ENCODE results near the gene FAM8A1. TPM values are rescaled to one million over a fixed set of nuclear protein-coding genes. Genes with fewer than 3 reads are reported as not detected.

The FAM8A1 gene, protein sequence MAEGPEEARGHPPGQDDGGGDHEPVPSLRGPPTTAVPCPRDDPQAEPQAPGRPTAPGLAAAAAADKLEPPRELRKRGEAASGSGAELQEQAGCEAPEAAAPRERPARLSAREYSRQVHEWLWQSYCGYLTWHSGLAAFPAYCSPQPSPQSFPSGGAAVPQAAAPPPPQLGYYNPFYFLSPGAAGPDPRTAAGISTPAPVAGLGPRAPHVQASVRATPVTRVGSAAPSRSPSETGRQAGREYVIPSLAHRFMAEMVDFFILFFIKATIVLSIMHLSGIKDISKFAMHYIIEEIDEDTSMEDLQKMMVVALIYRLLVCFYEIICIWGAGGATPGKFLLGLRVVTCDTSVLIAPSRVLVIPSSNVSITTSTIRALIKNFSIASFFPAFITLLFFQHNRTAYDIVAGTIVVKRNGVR
- total RNA-seq, result 29.8 TPM
- long read RNA-seq, full-length matches to known transcripts, result 63 of 69 reads
- long read RNA-seq, partial matches to known transcripts, result 0 of 69 reads
- long read RNA-seq, other reads (novel, unspliced or antisense), result 6 of 69 reads

- peak within 1 kb of the TSS; percentile 99 for H3K27ac ChIP-seq
- H3K4me1 ChIP-seq, result peaks cover 17% of the 10 kb centered on the region
- intact Hi-C loops (cut with DNase I), result no loop called here
- peaks cover 23% of the 10 kb centered on the region for H3K36me3 ChIP-seq
- no peaks in the 10 kb centered on the region for H3K9me3 ChIP-seq
- H3K4me3 ChIP-seq, result peak within 1 kb of the TSS; percentile 91
- no peaks in the 10 kb centered on the region for H3K27me3 ChIP-seq (ENCODE audit: low read depth)
- ATAC-seq, result peak; percentile 98 to 99
- TF ChIP-seq, protein P1, sequence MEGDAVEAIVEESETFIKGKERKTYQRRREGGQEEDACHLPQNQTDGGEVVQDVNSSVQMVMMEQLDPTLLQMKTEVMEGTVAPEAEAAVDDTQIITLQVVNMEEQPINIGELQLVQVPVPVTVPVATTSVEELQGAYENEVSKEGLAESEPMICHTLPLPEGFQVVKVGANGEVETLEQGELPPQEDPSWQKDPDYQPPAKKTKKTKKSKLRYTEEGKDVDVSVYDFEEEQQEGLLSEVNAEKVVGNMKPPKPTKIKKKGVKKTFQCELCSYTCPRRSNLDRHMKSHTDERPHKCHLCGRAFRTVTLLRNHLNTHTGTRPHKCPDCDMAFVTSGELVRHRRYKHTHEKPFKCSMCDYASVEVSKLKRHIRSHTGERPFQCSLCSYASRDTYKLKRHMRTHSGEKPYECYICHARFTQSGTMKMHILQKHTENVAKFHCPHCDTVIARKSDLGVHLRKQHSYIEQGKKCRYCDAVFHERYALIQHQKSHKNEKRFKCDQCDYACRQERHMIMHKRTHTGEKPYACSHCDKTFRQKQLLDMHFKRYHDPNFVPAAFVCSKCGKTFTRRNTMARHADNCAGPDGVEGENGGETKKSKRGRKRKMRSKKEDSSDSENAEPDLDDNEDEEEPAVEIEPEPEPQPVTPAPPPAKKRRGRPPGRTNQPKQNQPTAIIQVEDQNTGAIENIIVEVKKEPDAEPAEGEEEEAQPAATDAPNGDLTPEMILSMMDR (IDR thresholded peaks at IDR 0.05), result peak; percentile 53
- DNase-seq, result peak; percentile 96
Measured at GRCh38 chr6:17599877-17600526, at the start of gene FAM8A1. Gene FAM8A1, plus strand, starts transcription at chr6:17600302. Its CDS starts 108 bp downstream, at chr6:17600410.

DNA sequence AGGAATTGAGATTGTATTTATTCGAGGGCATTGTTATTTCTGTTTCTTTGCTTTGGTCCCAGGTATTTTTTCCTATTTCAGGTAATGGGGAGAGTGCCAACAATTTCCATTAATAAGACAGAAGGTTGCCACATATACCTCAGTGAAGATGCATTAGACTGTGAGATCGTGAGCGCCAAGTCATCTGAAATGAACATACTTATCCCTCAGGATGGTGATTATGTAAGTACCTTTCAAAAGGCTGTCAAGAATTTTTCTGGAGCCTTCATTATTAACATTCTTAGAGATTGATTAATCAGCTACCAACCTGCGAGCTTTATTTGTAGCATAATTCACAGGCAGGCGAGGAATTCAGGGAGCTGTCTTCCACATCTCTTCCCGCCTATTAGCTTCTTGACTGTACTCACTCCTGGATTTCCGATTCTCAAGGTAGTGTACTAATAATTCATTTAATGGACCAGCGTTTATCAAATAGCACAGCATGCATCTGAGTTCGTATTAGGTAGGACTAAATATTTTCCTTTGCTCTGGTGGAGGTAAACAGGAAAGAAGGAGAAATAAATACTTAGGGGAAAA, 48.6 kb upstream of the FAM8A1 start:
- no peaks in the 10 kb centered on the region for H3K4me1 ChIP-seq
- H3K4me3 ChIP-seq, result no peak overlapping the region
- no peak overlapping the region for H3K27ac ChIP-seq
- intact Hi-C loops (cut with DNase I), result no loop called here
- ATAC-seq, result no peak
- no peaks in the 10 kb centered on the region for H3K27me3 ChIP-seq (ENCODE audit: low read depth)
- no peaks in the 10 kb centered on the region for H3K9me3 ChIP-seq
- TF ChIP-seq, protein P1 (IDR thresholded peaks at IDR 0.05), result no peak
- DNase-seq, result no peak
- no peaks in the 10 kb centered on the region for H3K36me3 ChIP-seq

DNA sequence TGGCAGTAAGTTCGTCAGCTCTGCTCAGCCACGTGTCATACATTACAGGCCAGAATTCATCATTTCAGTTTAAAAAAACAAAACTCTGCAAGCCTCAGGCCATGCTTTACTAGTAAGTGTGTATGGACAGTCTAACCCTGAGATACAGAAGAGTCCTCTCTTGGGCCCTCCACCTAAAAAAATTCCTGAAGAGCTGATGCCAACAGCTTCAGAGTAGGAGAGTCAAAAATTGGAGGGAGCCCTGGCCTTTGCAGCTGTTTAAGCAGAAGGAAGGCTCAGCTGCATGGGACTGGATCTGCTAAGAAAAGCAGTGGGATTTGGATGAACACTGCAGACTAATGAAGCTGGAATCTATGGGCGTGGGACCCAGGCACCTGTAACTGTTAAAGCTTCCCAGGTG, 47.2 kb upstream of the FAM8A1 start:
- Histone ChIP-seq H3K36me3 (no peaks in the 10 kb centered on the region), H3K27ac (no peak overlapping the region), H3K9me3 (no peaks in the 10 kb centered on the region), H3K27me3 (ENCODE audit: low read depth) (no peaks in the 10 kb centered on the region), H3K4me3 (no peak overlapping the region), H3K4me1 (no peaks in the 10 kb centered on the region)
- DNase-seq (no peak), ATAC-seq (no peak)
- intact Hi-C loops (cut with DNase I), result no loop called here
- TF ChIP-seq, protein P1 (IDR thresholded peaks at IDR 0.05), result no peak

DNA sequence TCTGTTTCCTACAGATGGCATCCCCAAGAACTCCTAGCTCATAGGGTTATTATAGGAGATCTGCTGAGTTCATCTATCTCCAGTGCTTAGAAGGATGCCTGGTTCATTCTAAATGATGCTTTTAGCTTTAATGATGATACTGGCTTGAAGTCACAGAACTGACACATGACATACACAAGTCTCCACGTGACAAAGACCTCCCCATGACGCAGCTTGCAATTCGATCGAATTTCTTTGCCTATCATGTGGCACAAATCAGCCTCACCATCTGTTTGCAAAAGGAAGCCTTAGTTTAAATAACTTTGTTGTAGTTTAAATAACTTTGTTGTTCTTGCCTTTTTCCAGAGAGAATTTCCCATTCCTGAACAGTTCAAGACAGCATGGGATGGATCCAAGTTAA, 44.1 kb upstream of the FAM8A1 start:
- Histone ChIP-seq H3K27me3 (ENCODE audit: low read depth) (no peaks in the 10 kb centered on the region), H3K9me3 (no peaks in the 10 kb centered on the region), H3K4me1 (no peaks in the 10 kb centered on the region), H3K27ac (no peak overlapping the region), H3K4me3 (no peak overlapping the region), H3K36me3 (no peaks in the 10 kb centered on the region)
- intact Hi-C loops (cut with DNase I), result no loop called here
- ATAC-seq, result no peak
- no peak for DNase-seq
- TF ChIP-seq, protein P1 (IDR thresholded peaks at IDR 0.05), result no peak

- no peak for ATAC-seq
- H3K27me3 ChIP-seq (ENCODE audit: low read depth), result no peaks in the 10 kb centered on the region
- no peak overlapping the region for H3K27ac ChIP-seq
- no peaks in the 10 kb centered on the region for H3K4me1 ChIP-seq
- H3K36me3 ChIP-seq, result no peaks in the 10 kb centered on the region
- no peak for DNase-seq
- H3K4me3 ChIP-seq, result no peak overlapping the region
- intact Hi-C loops (cut with DNase I), result no loop called here
- TF ChIP-seq, protein P1 (IDR thresholded peaks at IDR 0.05), result no peak
- no peaks in the 10 kb centered on the region for H3K9me3 ChIP-seq
Measured at GRCh38 chr6:17562636-17563035, 37.5 kb upstream of the FAM8A1 start.

Data from lower lobe of right lung (tissue), 2 donors.